Testis (tissue), 2 donors: ENCODE results near the gene DNAJC17.

ENCODE experiments used
- CTCF ChIP-seq, 3 experiments: fragments of 450-650 bp in 2 of 3; fragments of 200-600 bp in 1 of 3; sonication (generic) in 1 of 3; IDR thresholded peaks; one replicate each; pipeline ENCODE4 v1.5.1; 2016 to 2019; ENCODE audit warnings: antibody characterized with exemption in 3 of 3, mild to moderate bottlenecking in 2 of 3, moderate library complexity in 1 of 3
- POLR2A ChIP-seq: fragments of 450-650 bp; IDR thresholded peaks from one replicate; pipeline ENCODE4 v1.6.1; 2017; ENCODE audit warnings: antibody characterized with exemption, mild to moderate bottlenecking, moderate library complexity

- TF ChIP-seq CTCF (IDR thresholded peaks at IDR 0.05) (no peak), POLR2A (no peak)
These were observed 19.3 kb downstream of the DNAJC17 start for GRCh38 chr15:40787991-40788390.
